DLD1 (cell line): ENCODE data around the gene DERL3.
"Not testable (repeated sequence)": the region's sequence is repeated elsewhere in the genome, so short reads cannot be mapped to it uniquely, and the experiment has no call there.

Experiments used
- in situ Hi-C: cut with HindIII; loops from 2 replicates; pipeline ENCODE4 v1.10.0; 2017; ENCODE audit warnings: low sequenced_read_pairs

The DERL3 gene

GRCh38 chr22:23838681-23839468 lies at the start of gene DERL3:
TSS of gene DERL3 (minus strand) at chr22:23839006. CDS start at chr22:23838987, 19 bp downstream.
- in situ Hi-C loops = no loop called here

- in situ Hi-C loops = no loop called here
Measured at GRCh38 chr22:23884140-23884539, 45.3 kb upstream of the DERL3 start.

- in situ Hi-C loops = no loop called here
Measured at GRCh38 chr22:23883658-23884057, 44.9 kb upstream of the DERL3 start.

DNA sequence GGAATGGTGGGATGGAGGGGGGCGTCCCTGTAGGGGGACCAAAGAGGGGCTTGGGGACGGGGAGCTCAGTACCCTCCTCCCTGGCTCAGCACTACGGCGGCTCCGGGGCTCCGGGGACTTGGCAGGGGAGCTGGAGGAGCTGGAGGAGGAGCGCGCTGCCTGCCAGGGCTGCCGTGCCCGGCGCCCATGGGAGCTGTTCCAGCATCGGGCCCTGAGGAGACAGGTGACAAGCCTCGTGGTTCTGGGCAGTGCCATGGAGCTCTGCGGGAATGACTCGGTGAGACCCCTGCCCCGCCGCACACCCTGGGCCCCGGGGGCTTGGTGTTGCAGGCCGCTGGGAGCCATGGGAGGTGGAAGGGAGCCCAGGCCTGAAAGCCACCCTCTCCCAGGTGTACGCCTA lies 43.6 kb upstream of the DERL3 start:
- in situ Hi-C loops = no loop called here

GRCh38 chr22:23878219-23878618 lies 39.4 kb upstream of the DERL3 start:
- in situ Hi-C loops = no loop called here

DNA sequence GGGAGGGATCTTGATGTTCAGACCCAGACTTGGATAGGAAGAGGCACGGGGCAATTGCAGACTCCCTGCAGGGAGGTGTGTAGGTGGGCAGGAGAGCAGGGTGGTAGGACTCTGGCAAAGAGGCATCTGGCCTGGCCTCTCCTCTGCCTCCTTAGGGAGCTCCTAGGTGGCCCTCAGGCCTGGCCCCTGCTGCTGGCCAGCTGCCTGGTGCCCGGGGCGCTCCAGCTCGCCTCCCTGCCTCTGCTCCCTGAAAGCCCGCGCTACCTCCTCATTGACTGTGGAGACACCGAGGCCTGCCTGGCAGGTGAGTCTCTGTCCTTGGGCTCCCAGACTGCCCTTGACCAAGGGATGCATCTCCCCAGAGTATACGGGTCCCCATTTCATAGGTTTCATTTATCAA lies 38.8 kb upstream of the DERL3 start:
- in situ Hi-C loops = no loop called here

DNA sequence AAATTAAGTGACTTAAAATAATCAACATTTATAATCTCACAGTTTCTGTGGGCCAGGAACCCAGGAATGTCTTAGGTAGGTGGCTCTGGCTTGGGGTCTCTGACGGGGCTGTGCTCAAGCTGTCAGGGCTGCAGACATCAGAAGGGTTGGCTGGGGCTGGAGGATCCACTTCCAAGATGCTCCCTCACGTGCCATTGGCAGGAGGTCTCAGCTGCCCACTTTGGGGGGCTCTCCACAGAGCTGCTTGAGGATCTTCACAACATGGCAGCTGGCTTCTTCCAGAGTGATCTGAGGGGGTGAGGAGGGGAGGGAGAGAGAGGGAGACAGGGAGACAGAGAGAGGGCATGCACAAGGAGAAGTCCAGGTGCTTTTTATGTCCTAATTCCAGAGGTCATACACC lies 37.0 kb upstream of the DERL3 start:
- in situ Hi-C loops = no loop called here

DNA sequence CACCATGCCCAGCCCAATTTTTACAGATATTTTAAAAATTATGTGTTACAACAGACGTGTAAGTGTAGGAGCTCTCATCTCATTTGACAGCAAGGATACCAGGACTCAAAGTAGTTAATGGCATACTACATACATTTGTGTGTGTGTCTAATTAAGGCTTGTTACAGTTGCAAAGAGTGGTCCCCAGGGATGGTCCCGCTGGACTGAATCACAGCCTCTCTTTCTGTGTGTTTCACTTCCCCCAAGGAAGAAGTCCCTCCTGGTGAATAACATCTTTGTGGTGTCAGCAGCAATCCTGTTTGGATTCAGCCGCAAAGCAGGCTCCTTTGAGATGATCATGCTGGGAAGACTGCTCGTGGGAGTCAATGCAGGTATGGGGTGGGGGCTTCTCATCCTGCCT lies 36.1 kb upstream of the DERL3 start:
- in situ Hi-C loops = no loop called here

- in situ Hi-C loops = no loop called here
Measured at GRCh38 chr22:23868580-23868979, 29.8 kb upstream of the DERL3 start.

- in situ Hi-C loops = not testable (repeated sequence)
Measured at GRCh38 chr22:23864499-23865154, 25.8 kb upstream of the DERL3 start.

DNA sequence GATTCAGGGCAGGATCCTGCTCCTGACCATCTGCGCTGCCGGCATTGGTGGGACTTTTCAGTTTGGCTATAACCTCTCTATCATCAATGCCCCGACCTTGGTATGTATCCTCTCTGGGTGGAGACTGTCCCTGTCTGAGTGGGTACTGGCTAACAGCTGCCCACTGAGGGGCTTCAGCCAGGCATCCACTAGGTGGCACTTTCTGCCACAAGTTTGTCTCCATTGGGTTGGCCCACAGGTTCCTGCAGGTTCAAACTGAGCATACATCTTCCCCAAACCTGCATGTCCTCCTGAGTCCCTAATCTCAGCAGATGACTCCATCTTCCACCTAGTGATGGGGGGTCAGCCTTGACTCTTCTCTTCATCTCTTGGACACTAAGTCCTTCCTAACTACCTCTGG lies 23.3 kb upstream of the DERL3 start:
- in situ Hi-C loops = no loop called here

DNA sequence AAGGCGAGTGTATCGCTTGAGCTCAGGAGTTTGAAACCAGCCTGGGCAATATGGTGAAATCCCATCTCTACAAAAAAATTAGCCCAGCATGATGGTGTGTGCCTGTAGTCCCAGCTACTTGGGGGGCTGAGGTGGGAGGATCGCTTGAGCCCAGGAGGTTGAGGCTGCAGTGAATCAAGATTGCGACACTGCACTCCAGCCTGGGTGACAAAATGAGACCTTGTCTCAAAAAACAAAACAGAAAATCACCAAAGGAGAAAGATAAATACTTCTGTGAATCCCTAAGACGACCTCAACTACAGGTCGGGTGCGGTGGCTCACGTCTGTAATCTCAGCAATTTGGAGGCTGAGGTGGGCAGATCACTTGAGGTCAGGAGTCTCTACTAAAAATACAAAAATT lies 21.4 kb upstream of the DERL3 start:
- in situ Hi-C loops = not testable (repeated sequence)

DNA sequence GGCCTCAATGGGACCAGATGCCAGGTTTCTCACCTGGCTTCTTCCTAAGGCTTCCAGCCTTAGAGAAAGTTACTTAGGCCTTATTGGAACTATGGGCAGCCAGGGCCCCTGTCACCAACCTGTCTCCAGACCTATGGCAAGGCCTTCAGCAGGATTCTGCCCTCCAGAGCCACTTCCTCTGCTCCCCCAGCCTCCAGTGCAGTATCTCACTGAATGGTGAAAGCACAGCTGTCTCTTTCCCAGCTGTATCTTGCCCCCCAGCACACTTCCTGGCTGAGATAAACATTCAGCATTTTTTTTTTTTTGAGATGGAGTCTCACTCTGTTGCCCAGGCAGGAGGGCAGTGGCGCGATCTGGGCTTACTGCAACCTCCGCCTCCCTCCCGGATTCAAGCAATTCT lies 20.4 kb upstream of the DERL3 start:
- in situ Hi-C loops = no loop called here

DNA sequence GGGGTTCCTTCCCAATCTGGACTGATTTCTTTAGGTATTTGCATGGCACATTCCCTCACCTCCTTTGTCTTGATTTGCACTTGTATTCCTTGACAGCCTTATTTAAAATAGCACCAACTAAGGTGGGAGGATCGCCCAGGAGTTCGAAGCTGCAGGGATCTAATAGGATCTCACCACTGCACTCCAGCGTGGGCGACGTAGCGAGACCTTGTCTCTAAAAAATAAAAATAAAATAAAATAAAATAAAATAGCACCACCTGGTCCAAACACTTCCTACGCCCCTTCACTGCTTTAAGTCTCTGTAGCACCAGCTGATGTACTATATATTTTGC lies 19.6 kb upstream of the DERL3 start:
- in situ Hi-C loops = no loop called here

- in situ Hi-C loops = no loop called here
Measured at GRCh38 chr22:23857606-23858483, 19.0 kb upstream of the DERL3 start, which contains the start of gene SLC2A11. TSS of gene SLC2A11 (plus strand) at chr22:23857875. CDS start at chr22:23858000, 125 bp downstream.

DNA sequence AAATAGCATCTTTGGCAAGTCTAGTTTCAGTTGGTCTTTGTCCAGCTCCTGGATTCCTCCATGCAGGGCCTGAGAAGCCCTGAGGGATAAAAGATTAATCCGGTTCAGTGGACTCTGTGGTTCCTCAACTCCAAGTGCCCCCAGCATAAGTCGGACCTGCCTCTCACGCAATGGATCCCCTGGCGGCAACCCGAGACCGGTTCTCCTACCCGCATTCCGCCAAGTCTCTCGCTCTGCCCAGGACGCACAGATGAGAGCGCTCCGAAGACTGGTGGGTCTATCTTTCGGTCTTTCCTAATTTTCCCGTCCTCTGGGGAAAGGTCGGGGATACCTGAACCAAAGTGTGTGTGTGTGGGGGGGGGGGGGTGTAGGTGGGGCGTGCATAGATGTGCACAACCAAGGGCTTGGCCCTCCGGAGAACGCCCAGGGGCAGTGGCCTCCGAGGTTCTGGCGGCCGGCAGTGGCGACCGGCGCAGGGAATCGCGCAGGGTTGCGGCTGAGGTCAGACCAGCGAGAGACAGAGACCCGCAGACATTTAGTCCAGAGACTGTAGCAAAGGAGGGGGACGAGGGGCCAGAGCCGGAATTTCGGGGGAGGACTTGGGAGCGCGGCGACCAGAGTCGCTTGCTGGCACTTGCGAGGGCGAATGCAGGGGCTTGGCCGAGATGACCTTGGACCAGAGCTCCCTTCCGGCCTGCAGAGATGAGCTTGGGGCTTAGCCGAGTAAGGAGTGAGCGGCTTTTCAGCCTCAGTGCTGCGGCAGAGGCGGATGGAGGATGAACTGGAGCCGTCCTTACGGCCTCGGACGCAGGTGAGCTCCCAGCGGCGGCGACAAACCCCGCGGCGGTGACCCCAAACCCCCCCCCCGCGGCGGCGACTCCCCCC lies 18.2 kb upstream of the DERL3 start:
- in situ Hi-C loops = no loop called here

GRCh38 chr22:23850136-23850611 lies 11.4 kb upstream of the DERL3 start:
- in situ Hi-C loops = no loop called here

- in situ Hi-C loops = no loop called here
Measured at GRCh38 chr22:23849009-23850006, 10.5 kb upstream of the DERL3 start.
